Measurements from ENCODE around the gene STAT5A.

STAT5A gene

GRCh38 chr17:42307362-42307927 lies 19.1 kb downstream of the STAT5A start:
- Histone ChIP-seq H3K4me3 (ENCODE audit: low read length) (no peak overlapping the region), H3K27me3 (ENCODE audit: control insufficient read depth, insufficient read depth, low read length) (no peaks in the 10 kb centered on the region), H3K27ac (ENCODE audit: low read length) (no peak overlapping the region), H3K9me3 (ENCODE audit: control insufficient read depth, insufficient read depth, low read length) (no peaks in the 10 kb centered on the region), H3K36me3 (ENCODE audit: control insufficient read depth, insufficient read depth, low read length) (no peaks in the 10 kb centered on the region), H3K4me1 (ENCODE audit: control insufficient read depth, insufficient read depth, low read length) (peaks cover 5% of the 10 kb centered on the region; the same call in 1 of the 2 replicates)
- DNase-seq (ENCODE audit: low read depth, low spot score) = no peak
- WGBS (ENCODE audit: insufficient coverage, insufficient read length) = no CpG with 5 or more reads among the region's 19 CpGs

GRCh38 chr17:42308446-42308845 lies 20.1 kb downstream of the STAT5A start:
- H3K27ac ChIP-seq (ENCODE audit: low read length) = no peak overlapping the region
- no peak for DNase-seq (ENCODE audit: low read depth, low spot score)
- H3K4me3 ChIP-seq (ENCODE audit: low read length) = no peak overlapping the region
- no peaks in the 10 kb centered on the region for H3K27me3 ChIP-seq (ENCODE audit: control insufficient read depth, insufficient read depth, low read length)
- H3K36me3 ChIP-seq (ENCODE audit: control insufficient read depth, insufficient read depth, low read length) = no peaks in the 10 kb centered on the region
- WGBS (ENCODE audit: insufficient coverage, insufficient read length) = no CpG with 5 or more reads among the region's 7 CpGs
- H3K9me3 ChIP-seq (ENCODE audit: control insufficient read depth, insufficient read depth, low read length) = no peaks in the 10 kb centered on the region
- H3K4me1 ChIP-seq (ENCODE audit: control insufficient read depth, insufficient read depth, low read length) = peaks cover 10% of the 10 kb centered on the region

- Histone ChIP-seq H3K27ac (ENCODE audit: low read length) (no peak overlapping the region), H3K4me3 (ENCODE audit: low read length) (no peak overlapping the region), H3K9me3 (ENCODE audit: control insufficient read depth, insufficient read depth, low read length) (no peaks in the 10 kb centered on the region), H3K4me1 (ENCODE audit: control insufficient read depth, insufficient read depth, low read length) (peaks cover 10% of the 10 kb centered on the region), H3K27me3 (ENCODE audit: control insufficient read depth, insufficient read depth, low read length) (no peaks in the 10 kb centered on the region), H3K36me3 (ENCODE audit: control insufficient read depth, insufficient read depth, low read length) (0 out of 2 replicates have a peak, but pooled peaks cover 3% of the 10 kb centered on the region)
- no peak for DNase-seq (ENCODE audit: low read depth, low spot score)
- WGBS (ENCODE audit: insufficient coverage, insufficient read length) = no CpG with 5 or more reads among the region's 9 CpGs
Measured at GRCh38 chr17:42309142-42309541, 20.8 kb downstream of the STAT5A start.

- peaks cover 10% of the 10 kb centered on the region for H3K4me1 ChIP-seq (ENCODE audit: control insufficient read depth, insufficient read depth, low read length)
- H3K4me3 ChIP-seq (ENCODE audit: low read length) = no peak overlapping the region
- WGBS (ENCODE audit: insufficient coverage, insufficient read length) = no CpG with 5 or more reads among the region's 19 CpGs
- no peak for DNase-seq (ENCODE audit: low read depth, low spot score)
- 0 out of 2 replicates have a peak, but pooled peaks cover 5% of the 10 kb centered on the region for H3K36me3 ChIP-seq (ENCODE audit: control insufficient read depth, insufficient read depth, low read length)
- H3K27ac ChIP-seq (ENCODE audit: low read length) = no peak overlapping the region
- H3K9me3 ChIP-seq (ENCODE audit: control insufficient read depth, insufficient read depth, low read length) = no peaks in the 10 kb centered on the region
- no peaks in the 10 kb centered on the region for H3K27me3 ChIP-seq (ENCODE audit: control insufficient read depth, insufficient read depth, low read length)
Measured at GRCh38 chr17:42309986-42310786, 21.9 kb downstream of the STAT5A start.

GRCh38 chr17:42310787-42311215 lies 22.5 kb downstream of the STAT5A start:
- H3K27ac ChIP-seq (ENCODE audit: low read length) = no peak overlapping the region
- peaks cover 10% of the 10 kb centered on the region for H3K4me1 ChIP-seq (ENCODE audit: control insufficient read depth, insufficient read depth, low read length)
- H3K36me3 ChIP-seq (ENCODE audit: control insufficient read depth, insufficient read depth, low read length) = 0 out of 2 replicates have a peak, but pooled peaks cover 5% of the 10 kb centered on the region
- DNase-seq (ENCODE audit: low read depth, low spot score) = no peak
- no peaks in the 10 kb centered on the region for H3K9me3 ChIP-seq (ENCODE audit: control insufficient read depth, insufficient read depth, low read length)
- H3K4me3 ChIP-seq (ENCODE audit: low read length) = no peak overlapping the region
- no CpG with 5 or more reads among the region's 9 CpGs for WGBS (ENCODE audit: insufficient coverage, insufficient read length)
- no peaks in the 10 kb centered on the region for H3K27me3 ChIP-seq (ENCODE audit: control insufficient read depth, insufficient read depth, low read length)

- Histone ChIP-seq H3K27ac (ENCODE audit: low read length) (no peak overlapping the region), H3K9me3 (ENCODE audit: control insufficient read depth, insufficient read depth, low read length) (no peaks in the 10 kb centered on the region), H3K36me3 (ENCODE audit: control insufficient read depth, insufficient read depth, low read length) (0 out of 2 replicates have a peak, but pooled peaks cover 5% of the 10 kb centered on the region), H3K4me1 (ENCODE audit: control insufficient read depth, insufficient read depth, low read length) (peaks cover 10% of the 10 kb centered on the region), H3K27me3 (ENCODE audit: control insufficient read depth, insufficient read depth, low read length) (no peaks in the 10 kb centered on the region), H3K4me3 (ENCODE audit: low read length) (no peak overlapping the region)
- no peak for DNase-seq (ENCODE audit: low read depth, low spot score)
- WGBS (ENCODE audit: insufficient coverage, insufficient read length) = no CpG with 5 or more reads among the region's 19 CpGs
Measured at GRCh38 chr17:42311240-42312034, 23.1 kb downstream of the STAT5A start.

GRCh38 chr17:42312035-42312284 lies 23.7 kb downstream of the STAT5A start:
- H3K4me1 ChIP-seq (ENCODE audit: control insufficient read depth, insufficient read depth, low read length) = peaks cover 10% of the 10 kb centered on the region
- DNase-seq (ENCODE audit: low read depth, low spot score) = no peak
- H3K27me3 ChIP-seq (ENCODE audit: control insufficient read depth, insufficient read depth, low read length) = no peaks in the 10 kb centered on the region
- 0 out of 2 replicates have a peak, but pooled peaks cover 5% of the 10 kb centered on the region for H3K36me3 ChIP-seq (ENCODE audit: control insufficient read depth, insufficient read depth, low read length)
- H3K9me3 ChIP-seq (ENCODE audit: control insufficient read depth, insufficient read depth, low read length) = no peaks in the 10 kb centered on the region
- no peak overlapping the region for H3K4me3 ChIP-seq (ENCODE audit: low read length)
- WGBS (ENCODE audit: insufficient coverage, insufficient read length) = no CpG with 5 or more reads among the region's 5 CpGs
- H3K27ac ChIP-seq (ENCODE audit: low read length) = no peak overlapping the region

GRCh38 chr17:42312285-42313130 lies 24.2 kb downstream of the STAT5A start:
- H3K4me3 ChIP-seq (ENCODE audit: low read length) = no peak overlapping the region

GRCh38 chr17:42313389-42313772 lies 25.1 kb downstream of the STAT5A start:
- Histone ChIP-seq H3K27me3 (ENCODE audit: control insufficient read depth, insufficient read depth, low read length) (no peaks in the 10 kb centered on the region), H3K9me3 (ENCODE audit: control insufficient read depth, insufficient read depth, low read length) (no peaks in the 10 kb centered on the region), H3K4me1 (ENCODE audit: control insufficient read depth, insufficient read depth, low read length) (peaks cover 10% of the 10 kb centered on the region), H3K27ac (ENCODE audit: low read length) (no peak overlapping the region), H3K4me3 (ENCODE audit: low read length) (no peak overlapping the region), H3K36me3 (ENCODE audit: control insufficient read depth, insufficient read depth, low read length) (peaks cover 5% of the 10 kb centered on the region; the same call in 1 of the 2 replicates)
- no peak for DNase-seq (ENCODE audit: low read depth, low spot score)
- no CpG with 5 or more reads among the region's 4 CpGs for WGBS (ENCODE audit: insufficient coverage, insufficient read length)

More at GRCh38 chr17:42312285-42313130, 24.2 kb downstream of the STAT5A start:
- Histone ChIP-seq H3K4me1 (ENCODE audit: control insufficient read depth, insufficient read depth, low read length) (peaks cover 10% of the 10 kb centered on the region), H3K36me3 (ENCODE audit: control insufficient read depth, insufficient read depth, low read length) (peaks cover 5% of the 10 kb centered on the region; the same call in 1 of the 2 replicates), H3K27ac (ENCODE audit: low read length) (no peak overlapping the region), H3K9me3 (ENCODE audit: control insufficient read depth, insufficient read depth, low read length) (no peaks in the 10 kb centered on the region), H3K27me3 (ENCODE audit: control insufficient read depth, insufficient read depth, low read length) (no peaks in the 10 kb centered on the region)
- DNase-seq (ENCODE audit: low read depth, low spot score) = peak; percentile 81
- WGBS (ENCODE audit: insufficient coverage, insufficient read length) = no CpG with 5 or more reads among the region's 54 CpGs
